ENCODE results near the gene HPCAL1. TPM values are rescaled to one million over a fixed set of nuclear protein-coding genes. Genes with fewer than 3 reads are reported as not detected.

HPCAL1 gene
- total RNA-seq, 1 donor from 2014 or later = 17.3 TPM

DNA sequence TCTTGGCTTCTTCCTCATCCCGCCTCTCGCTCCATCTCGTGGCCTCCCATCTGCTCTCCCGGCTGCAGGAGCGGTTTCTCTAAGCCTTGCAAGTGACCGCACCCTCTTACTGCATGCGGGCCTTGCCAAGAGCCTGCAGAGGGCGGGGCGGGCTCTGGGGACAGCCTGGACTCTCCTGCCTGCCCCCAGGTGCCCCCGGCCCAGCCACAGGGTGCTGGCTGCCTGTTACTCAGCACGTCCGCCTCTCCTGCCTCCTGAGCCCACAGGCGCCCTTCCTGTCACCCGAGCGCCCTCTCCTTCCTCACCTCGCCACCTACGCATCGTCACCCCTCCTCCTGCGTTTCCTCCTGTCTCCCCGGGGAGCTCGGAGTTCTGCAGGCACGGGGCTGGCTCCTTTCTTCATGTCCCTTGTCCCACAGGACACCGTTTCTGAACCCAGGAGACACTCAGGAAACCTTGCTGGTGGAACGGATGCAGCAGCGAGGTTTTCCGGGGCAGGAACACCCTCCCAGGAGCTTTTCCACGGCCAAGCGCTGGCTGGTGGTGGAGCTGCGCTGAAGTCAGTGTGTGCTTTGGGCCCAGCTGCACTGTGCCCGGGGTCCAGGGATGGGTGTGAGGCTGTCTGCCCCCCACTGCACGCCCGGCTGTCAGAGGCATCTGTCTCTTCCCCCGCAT, 28.5 kb downstream of the HPCAL1 start:
- DNase-seq (ENCODE audit: low read depth, low spot score) = no peak
- Mint-ChIP-seq H3K36me3 (ENCODE audit: low read depth) (peaks cover 4% of the 10 kb centered on the region), H3K4me1 (peaks cover 44% of the 10 kb centered on the region), H3K27ac (ENCODE audit: unreplicated experiment) (peak overlapping the region; percentile 78), H3K27me3 (ENCODE audit: low read depth) (no peaks in the 10 kb centered on the region), H3K9me3 (no peaks in the 10 kb centered on the region), H3K4me3 (no peak overlapping the region)
- TF ChIP-seq, protein P1, sequence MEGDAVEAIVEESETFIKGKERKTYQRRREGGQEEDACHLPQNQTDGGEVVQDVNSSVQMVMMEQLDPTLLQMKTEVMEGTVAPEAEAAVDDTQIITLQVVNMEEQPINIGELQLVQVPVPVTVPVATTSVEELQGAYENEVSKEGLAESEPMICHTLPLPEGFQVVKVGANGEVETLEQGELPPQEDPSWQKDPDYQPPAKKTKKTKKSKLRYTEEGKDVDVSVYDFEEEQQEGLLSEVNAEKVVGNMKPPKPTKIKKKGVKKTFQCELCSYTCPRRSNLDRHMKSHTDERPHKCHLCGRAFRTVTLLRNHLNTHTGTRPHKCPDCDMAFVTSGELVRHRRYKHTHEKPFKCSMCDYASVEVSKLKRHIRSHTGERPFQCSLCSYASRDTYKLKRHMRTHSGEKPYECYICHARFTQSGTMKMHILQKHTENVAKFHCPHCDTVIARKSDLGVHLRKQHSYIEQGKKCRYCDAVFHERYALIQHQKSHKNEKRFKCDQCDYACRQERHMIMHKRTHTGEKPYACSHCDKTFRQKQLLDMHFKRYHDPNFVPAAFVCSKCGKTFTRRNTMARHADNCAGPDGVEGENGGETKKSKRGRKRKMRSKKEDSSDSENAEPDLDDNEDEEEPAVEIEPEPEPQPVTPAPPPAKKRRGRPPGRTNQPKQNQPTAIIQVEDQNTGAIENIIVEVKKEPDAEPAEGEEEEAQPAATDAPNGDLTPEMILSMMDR (conservative IDR thresholded peaks at IDR 0.05) = no peak

DNA sequence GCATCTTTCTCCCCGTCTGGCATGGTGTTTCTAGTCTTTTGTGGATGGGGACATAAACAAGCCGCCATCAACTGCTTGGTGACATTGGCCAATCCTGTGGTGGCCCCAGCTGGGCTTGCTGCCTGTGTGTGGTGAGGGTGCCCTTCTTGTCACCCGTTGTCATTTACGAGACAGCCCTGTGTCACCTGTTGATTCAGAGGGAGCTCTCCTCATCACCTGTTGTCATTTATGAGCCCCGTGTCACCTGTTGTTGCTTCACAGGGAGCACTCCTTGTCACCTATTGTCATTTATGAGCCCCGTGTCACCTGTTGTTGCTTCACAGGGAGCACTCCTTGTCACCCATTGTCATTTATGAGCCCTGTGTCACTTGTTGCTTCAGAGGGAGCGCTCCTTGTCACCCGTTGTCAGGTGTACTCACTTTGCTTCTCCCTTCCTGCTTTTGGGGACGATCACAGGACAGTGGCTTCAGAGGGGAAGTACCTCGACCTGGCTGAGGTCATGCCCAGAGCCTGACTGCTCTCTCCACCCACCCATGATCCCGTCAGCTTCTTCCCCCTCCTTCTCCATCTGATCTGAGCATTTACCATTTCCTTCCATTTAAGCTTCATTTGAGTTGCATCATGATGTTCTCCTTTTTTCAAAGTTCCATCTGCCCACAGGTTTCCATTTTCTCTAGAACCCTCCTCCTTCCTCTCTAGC, 29.1 kb downstream of the HPCAL1 start:
- Mint-ChIP-seq H3K9me3 (no peaks in the 10 kb centered on the region), H3K27me3 (ENCODE audit: low read depth) (no peaks in the 10 kb centered on the region), H3K27ac (ENCODE audit: unreplicated experiment) (peak overlapping the region; percentile 21), H3K36me3 (ENCODE audit: low read depth) (peaks cover 4% of the 10 kb centered on the region), H3K4me3 (no peak overlapping the region), H3K4me1 (peaks cover 44% of the 10 kb centered on the region)
- TF ChIP-seq, protein P1 (conservative IDR thresholded peaks at IDR 0.05) = no peak
- DNase-seq (ENCODE audit: low read depth, low spot score) = no peak

DNA sequence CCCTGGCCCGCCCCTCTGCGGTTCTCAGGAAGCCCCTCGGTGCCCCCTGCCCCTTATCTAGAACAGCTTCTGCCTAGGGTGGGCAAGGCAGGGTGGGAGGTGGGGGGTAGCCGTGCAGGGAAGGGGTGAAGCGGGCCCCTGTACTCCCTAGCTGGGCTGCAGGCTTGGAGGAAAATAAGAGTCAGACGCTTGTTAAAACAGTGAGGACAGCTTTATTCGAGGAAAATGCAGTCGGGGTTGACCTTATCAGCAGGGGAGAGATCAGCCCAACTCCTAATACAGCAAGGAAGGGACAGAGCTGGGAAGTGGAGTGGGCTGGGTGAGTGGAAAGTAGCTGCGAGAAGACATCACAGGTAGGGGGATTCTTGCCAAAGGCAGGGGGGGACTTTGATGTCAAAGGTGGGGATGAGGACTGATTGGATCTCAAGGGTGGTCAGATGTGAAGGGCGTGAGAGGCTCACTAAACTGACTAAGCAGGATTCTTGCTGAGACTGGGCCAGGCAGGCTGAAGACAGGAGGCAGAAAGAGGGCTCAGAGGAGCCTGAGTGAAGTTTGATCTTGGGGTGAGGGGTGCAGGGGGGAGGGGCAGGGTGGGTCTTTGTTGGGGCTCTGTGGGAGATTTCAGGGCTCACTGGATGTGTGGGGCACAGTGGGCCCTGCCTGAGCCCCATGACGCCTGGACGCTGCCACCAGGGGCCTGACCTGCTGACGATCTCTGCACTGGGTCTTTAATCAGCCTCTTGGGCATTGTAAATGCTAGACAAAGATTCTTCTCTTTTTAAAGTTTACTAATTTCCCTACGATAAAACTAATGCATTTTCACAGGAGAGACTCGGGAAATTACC, 29.9 kb downstream of the HPCAL1 start:
- peaks cover 44% of the 10 kb centered on the region for H3K4me1 Mint-ChIP-seq
- no peak for DNase-seq (ENCODE audit: low read depth, low spot score)
- TF ChIP-seq, protein P1 (conservative IDR thresholded peaks at IDR 0.05) = no peak
- no peaks in the 10 kb centered on the region for H3K9me3 Mint-ChIP-seq
- H3K36me3 Mint-ChIP-seq (ENCODE audit: low read depth) = peaks cover 4% of the 10 kb centered on the region
- peak overlapping the region; percentile 59 for H3K27ac Mint-ChIP-seq (ENCODE audit: unreplicated experiment)
- H3K4me3 Mint-ChIP-seq = no peak overlapping the region
- no peaks in the 10 kb centered on the region for H3K27me3 Mint-ChIP-seq (ENCODE audit: low read depth)

DNA sequence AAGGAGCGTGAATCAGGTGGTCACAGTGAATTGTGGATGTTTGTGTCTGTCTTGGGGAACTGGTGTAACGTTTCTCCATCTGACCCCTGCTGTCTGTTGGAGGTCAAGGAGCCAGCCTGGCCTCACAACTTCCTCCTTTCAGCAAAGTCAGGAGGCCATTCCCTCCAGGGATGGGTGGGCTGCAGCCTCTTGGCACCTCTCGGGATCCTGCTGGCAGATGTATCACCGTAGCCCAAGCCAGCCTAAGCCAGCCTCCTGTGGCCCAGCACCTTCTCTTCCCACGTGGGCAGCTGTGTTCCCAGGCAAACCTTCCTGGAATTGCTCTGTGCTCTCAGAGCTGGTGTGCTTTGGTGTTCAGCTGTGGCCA, 30.5 kb downstream of the HPCAL1 start:
- peaks cover 4% of the 10 kb centered on the region for H3K36me3 Mint-ChIP-seq (ENCODE audit: low read depth)
- H3K27me3 Mint-ChIP-seq (ENCODE audit: low read depth) = no peaks in the 10 kb centered on the region
- no peak overlapping the region for H3K4me3 Mint-ChIP-seq
- H3K9me3 Mint-ChIP-seq = no peaks in the 10 kb centered on the region
- H3K4me1 Mint-ChIP-seq = peaks cover 44% of the 10 kb centered on the region
- TF ChIP-seq, protein P1 (conservative IDR thresholded peaks at IDR 0.05) = no peak
- DNase-seq (ENCODE audit: low read depth, low spot score) = no peak
- peak overlapping the region; percentile 6 for H3K27ac Mint-ChIP-seq (ENCODE audit: unreplicated experiment)

DNA sequence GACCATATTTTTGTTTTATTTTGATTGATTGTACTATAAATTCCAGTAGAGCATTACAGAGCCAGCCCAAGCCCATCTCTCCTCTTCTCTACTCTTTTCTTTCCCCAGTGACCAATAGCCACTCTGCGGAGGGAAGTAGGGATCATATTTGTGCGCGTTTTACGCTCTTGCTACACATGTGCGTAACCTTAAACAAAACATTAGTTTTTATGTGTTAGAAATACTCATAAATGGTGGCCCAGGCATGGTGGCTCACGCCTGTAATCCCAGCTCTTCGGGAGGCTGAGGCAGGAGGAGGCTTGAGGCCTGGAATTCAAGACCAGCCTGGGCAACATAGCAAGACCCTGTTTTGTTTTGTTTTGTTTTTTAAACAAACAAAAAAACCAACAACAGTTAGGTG, 31.3 kb downstream of the HPCAL1 start:
- Mint-ChIP-seq H3K36me3 (ENCODE audit: low read depth) (peaks cover 4% of the 10 kb centered on the region), H3K27me3 (ENCODE audit: low read depth) (no peaks in the 10 kb centered on the region), H3K27ac (ENCODE audit: unreplicated experiment) (peak overlapping the region; percentile 6), H3K9me3 (no peaks in the 10 kb centered on the region), H3K4me3 (no peak overlapping the region), H3K4me1 (peaks cover 43% of the 10 kb centered on the region)
- DNase-seq (ENCODE audit: low read depth, low spot score) = no peak
- TF ChIP-seq, protein P1 (conservative IDR thresholded peaks at IDR 0.05) = no peak

All from neural crest cell (in vitro differentiated cells).